Keratinocyte (primary cell): ENCODE results near the gene CERK.

Experiments used
- CTCF ChIP-seq, 3 experiments: IDR thresholded peaks in 1 of 3; conservative IDR thresholded peaks in 1 of 3; optimal IDR thresholded peaks in 1 of 3; 2 replicates in 2 of 3; 3 replicates in 1 of 3; pipeline versions ENCODE3 to v1.5.1; 2011; ENCODE audit warnings: low read length in 3 of 3, mild to moderate bottlenecking in 3 of 3, moderate library complexity in 2 of 3, control low read depth in 1 of 3, inconsistent platforms in 1 of 3; ENCODE audit not compliant: insufficient read depth in 2 of 3; ENCODE audit errors: extremely low read depth in 1 of 3
- EZH2 ChIP-seq: IDR thresholded peaks from one replicate; pipeline ENCODE4 v1.6.1; 2012; ENCODE audit warnings: inconsistent platforms, mild to moderate bottlenecking, low read length, moderate library complexity

DNA sequence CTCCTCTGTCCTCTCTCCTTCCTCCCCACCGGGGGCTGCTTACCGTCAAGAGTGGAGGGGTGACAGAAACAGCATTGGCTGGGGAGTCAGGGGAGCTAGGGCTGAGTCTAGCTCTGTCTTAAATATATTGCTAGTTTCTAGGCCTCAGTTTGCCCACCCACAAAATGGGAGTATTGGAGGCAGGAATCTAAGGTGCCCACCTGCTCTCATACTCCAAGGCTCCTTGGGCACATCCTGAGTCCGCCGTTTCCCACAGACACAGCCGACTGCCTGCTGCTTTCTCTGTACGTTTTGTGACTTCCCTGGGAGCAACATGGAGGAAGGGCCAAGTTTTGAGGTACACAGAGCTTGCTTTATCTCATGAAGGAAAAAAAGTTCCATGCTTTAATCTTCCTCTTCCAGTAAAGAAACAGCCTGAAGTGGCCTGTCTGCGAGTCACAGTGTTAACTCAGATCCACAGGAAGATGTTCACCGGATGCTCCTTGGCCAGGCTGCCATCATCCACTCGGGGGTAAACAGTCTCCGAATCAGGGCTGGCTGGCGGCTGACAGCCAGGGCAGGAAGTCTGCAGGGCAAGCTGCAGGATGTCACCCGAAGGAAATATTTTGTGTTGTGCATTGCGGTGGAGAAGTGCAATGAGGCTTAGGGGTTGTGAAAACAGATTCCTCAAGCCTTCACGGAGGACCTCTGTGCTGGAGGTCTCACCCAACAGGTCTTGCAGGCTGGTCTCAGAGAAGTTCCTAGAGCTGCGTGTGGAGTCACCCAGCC, 11.0 kb upstream of the CERK start:
- no peak for TF ChIP-seq CTCF (optimal IDR thresholded peaks at IDR 0.05 in 1 of 3, IDR thresholded peaks at IDR 0.05 in 1 of 3, conservative IDR thresholded peaks at IDR 0.05 in 1 of 3; ENCODE audit: extremely low read depth in 1 of 3, insufficient read depth in 2 of 3, low read length in 3 of 3)
- TF ChIP-seq EZH2 = no peak
